SK-N-SH (cell line): Measurements from ENCODE around the gene AFF3.

Experiments used
- EP300 ChIP-seq, 2 experiments: IDR thresholded peaks; 2 replicates each; pipeline versions ENCODE4 v1.4.0 to v1.6.1; 2012; ENCODE audit warnings: borderline replicate concordance in 1 of 2, low read depth in 1 of 2, low read length in 1 of 2
- MXI1 ChIP-seq: IDR thresholded peaks from 2 replicates; pipeline ENCODE4 v1.6.1; 2012; ENCODE audit warnings: mild to moderate bottlenecking, low read depth, low read length, improper control_type of control experiment
- RAD21 ChIP-seq: IDR thresholded peaks from 2 replicates; pipeline ENCODE4 v1.6.1; 2012; ENCODE audit warnings: mild to moderate bottlenecking, low read length
- SIN3A ChIP-seq: IDR thresholded peaks from 2 replicates; pipeline ENCODE4 v1.6.1; 2012; ENCODE audit warnings: low read depth, mild to moderate bottlenecking, low read length, moderate library complexity, borderline replicate concordance
- SMC3 ChIP-seq: IDR thresholded peaks from 2 replicates; pipeline ENCODE4 v1.6.1; 2012; ENCODE audit warnings: low read depth, low read length, improper control_type of control experiment
- TF ChIP-seq, protein P1 (sequence below): fragments of 200-600 bp; sonication (generic); IDR thresholded peaks from 2 replicates; pipeline ENCODE4 v1.6.1; 2017; ENCODE audit warnings: antibody characterized with exemption, mild to moderate bottlenecking, moderate library complexity
- TF ChIP-seq, protein P2 (sequence below): IDR thresholded peaks from 2 replicates; pipeline ENCODE4 v1.6.1; 2012; ENCODE audit warnings: mild to moderate bottlenecking, low read depth, low read length, moderate library complexity
- TF ChIP-seq, protein P3 (sequence below): fragments of 150-350 bp; IDR thresholded peaks from 2 replicates; pipeline ENCODE4 v1.6.1; 2016; ENCODE audit warnings: mild to moderate bottlenecking, low read depth, low read length

DNA sequence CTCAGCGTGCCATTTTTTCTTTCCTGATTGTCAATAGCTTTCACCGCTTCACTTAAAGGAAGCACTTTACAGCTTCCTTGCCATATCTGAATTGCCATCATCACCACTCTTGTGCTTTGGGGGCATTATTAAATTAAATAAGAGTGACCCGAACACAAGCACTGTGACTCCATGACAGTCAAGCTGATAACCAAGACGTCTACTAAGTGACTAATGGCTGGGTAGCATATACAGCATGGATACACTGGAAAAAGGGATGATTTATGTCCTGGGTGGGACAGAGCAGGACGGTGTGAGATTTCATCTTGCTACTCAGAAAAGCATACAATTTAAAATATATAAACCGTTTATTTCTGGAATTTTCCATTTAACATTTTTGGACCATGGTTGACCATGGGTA lies 24.3 kb upstream of the AFF3 start:
- no peak for TF ChIP-seq MXI1
- no peak for TF ChIP-seq SMC3
- no peak for TF ChIP-seq RAD21
- no peak for TF ChIP-seq SIN3A
- no peak for TF ChIP-seq EP300 (IDR thresholded peaks at IDR 0.05; ENCODE audit: borderline replicate concordance in 1 of 2, low read depth in 1 of 2, low read length in 1 of 2)
- TF ChIP-seq, protein P1, sequence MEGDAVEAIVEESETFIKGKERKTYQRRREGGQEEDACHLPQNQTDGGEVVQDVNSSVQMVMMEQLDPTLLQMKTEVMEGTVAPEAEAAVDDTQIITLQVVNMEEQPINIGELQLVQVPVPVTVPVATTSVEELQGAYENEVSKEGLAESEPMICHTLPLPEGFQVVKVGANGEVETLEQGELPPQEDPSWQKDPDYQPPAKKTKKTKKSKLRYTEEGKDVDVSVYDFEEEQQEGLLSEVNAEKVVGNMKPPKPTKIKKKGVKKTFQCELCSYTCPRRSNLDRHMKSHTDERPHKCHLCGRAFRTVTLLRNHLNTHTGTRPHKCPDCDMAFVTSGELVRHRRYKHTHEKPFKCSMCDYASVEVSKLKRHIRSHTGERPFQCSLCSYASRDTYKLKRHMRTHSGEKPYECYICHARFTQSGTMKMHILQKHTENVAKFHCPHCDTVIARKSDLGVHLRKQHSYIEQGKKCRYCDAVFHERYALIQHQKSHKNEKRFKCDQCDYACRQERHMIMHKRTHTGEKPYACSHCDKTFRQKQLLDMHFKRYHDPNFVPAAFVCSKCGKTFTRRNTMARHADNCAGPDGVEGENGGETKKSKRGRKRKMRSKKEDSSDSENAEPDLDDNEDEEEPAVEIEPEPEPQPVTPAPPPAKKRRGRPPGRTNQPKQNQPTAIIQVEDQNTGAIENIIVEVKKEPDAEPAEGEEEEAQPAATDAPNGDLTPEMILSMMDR: no peak
- TF ChIP-seq, protein P2, sequence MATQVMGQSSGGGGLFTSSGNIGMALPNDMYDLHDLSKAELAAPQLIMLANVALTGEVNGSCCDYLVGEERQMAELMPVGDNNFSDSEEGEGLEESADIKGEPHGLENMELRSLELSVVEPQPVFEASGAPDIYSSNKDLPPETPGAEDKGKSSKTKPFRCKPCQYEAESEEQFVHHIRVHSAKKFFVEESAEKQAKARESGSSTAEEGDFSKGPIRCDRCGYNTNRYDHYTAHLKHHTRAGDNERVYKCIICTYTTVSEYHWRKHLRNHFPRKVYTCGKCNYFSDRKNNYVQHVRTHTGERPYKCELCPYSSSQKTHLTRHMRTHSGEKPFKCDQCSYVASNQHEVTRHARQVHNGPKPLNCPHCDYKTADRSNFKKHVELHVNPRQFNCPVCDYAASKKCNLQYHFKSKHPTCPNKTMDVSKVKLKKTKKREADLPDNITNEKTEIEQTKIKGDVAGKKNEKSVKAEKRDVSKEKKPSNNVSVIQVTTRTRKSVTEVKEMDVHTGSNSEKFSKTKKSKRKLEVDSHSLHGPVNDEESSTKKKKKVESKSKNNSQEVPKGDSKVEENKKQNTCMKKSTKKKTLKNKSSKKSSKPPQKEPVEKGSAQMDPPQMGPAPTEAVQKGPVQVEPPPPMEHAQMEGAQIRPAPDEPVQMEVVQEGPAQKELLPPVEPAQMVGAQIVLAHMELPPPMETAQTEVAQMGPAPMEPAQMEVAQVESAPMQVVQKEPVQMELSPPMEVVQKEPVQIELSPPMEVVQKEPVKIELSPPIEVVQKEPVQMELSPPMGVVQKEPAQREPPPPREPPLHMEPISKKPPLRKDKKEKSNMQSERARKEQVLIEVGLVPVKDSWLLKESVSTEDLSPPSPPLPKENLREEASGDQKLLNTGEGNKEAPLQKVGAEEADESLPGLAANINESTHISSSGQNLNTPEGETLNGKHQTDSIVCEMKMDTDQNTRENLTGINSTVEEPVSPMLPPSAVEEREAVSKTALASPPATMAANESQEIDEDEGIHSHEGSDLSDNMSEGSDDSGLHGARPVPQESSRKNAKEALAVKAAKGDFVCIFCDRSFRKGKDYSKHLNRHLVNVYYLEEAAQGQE: no peak
- TF ChIP-seq, protein P3, sequence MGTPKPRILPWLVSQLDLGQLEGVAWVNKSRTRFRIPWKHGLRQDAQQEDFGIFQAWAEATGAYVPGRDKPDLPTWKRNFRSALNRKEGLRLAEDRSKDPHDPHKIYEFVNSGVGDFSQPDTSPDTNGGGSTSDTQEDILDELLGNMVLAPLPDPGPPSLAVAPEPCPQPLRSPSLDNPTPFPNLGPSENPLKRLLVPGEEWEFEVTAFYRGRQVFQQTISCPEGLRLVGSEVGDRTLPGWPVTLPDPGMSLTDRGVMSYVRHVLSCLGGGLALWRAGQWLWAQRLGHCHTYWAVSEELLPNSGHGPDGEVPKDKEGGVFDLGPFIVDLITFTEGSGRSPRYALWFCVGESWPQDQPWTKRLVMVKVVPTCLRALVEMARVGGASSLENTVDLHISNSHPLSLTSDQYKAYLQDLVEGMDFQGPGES: no peak
